ENCODE measurements around the gene IFNG-AS1. TPM values are rescaled to one million over a fixed set of nuclear protein-coding genes. Genes with fewer than 3 reads are reported as not detected.

Gene IFNG-AS1
- total and polyA plus RNA-seq, 2 donors from 2014 or later = 0.85 TPM; not detected in 1

- H3K27me3 ChIP-seq (ENCODE audit: control insufficient read depth, insufficient read depth, low read length) = no peaks in the 10 kb centered on the region
- peaks cover 0 to 12% (median 6%) of the 10 kb centered on the region in 3 donors for H3K4me1 ChIP-seq (ENCODE audit: control insufficient read depth in 2 of 3, insufficient read depth in 2 of 3, low read depth in 1 of 3, low read length in 3 of 3)
- H3K9ac ChIP-seq (ENCODE audit: low read length in 3 of 3) = no peak overlapping the region
- no peaks in the 10 kb centered on the region for H3K9me3 ChIP-seq (ENCODE audit: control insufficient read depth in 2 of 3, insufficient read depth in 1 of 3, low read length in 3 of 3)
- intact Hi-C loops (cut with DNase I) = no loop called here
- H3K27ac ChIP-seq (ENCODE audit: low read depth in 2 of 2, low read length in 2 of 2) = no peak overlapping the region
- peak; percentile 79 for TF ChIP-seq CTCF (IDR thresholded peaks at IDR 0.05; ENCODE audit: borderline replicate concordance, extremely low read depth, insufficient read depth)
- DNase-seq (peak in 4 of 5 donors; percentile 60 to 91 (median 75)), FAIRE-seq (peak; percentile 56)
- no peaks in the 10 kb centered on the region for H3K36me3 ChIP-seq (ENCODE audit: control insufficient read depth in 2 of 3, insufficient read depth in 3 of 3, low read length in 3 of 3)
- H3K4me3 ChIP-seq (ENCODE audit: low read length in 3 of 3) = no peak overlapping the region
Observed at GRCh38 chr12:68040450-68041075, 51.3 kb downstream of the IFNG-AS1 start.

DNA sequence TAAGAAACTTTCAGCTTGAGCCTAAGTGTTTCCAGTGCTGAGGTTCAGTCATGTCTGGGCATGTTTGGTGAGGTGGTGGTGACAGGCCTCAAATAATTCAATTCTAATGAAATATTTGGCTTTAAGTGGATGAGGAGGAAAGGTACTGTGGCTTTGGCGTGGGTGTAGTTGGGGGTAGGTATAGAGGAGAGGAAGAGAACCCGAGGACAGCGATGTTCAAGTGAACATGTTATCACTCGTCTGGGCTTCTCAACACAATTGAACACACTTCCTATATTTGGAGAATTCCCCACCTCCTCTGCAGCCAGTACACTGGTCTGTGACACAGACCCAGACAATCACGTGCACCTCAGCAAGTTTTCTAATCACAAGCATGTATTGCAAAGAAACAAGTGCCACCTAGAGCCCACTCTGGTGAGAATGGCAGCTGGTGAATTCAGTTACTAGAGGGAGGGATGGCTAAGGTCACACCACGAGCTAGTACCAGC, 53.0 kb downstream of the IFNG-AS1 start:
- Histone ChIP-seq H3K36me3 (ENCODE audit: control insufficient read depth in 2 of 3, insufficient read depth in 3 of 3, low read length in 3 of 3) (no peaks in the 10 kb centered on the region), H3K9ac (ENCODE audit: low read length in 3 of 3) (no peak overlapping the region), H3K27ac (ENCODE audit: low read depth in 2 of 2, low read length in 2 of 2) (no peak overlapping the region), H3K9me3 (ENCODE audit: control insufficient read depth in 2 of 3, insufficient read depth in 1 of 3, low read length in 3 of 3) (no peaks in the 10 kb centered on the region), H3K4me1 (ENCODE audit: control insufficient read depth in 2 of 3, insufficient read depth in 2 of 3, low read depth in 1 of 3, low read length in 3 of 3) (peaks cover 0 to 12% (median 6%) of the 10 kb centered on the region in 3 donors), H3K4me3 (ENCODE audit: low read length in 3 of 3) (no peak overlapping the region), H3K27me3 (ENCODE audit: control insufficient read depth, insufficient read depth, low read length) (no peaks in the 10 kb centered on the region)
- no peak for DNase-seq
- intact Hi-C loops (cut with DNase I) = no loop called here
- no peak for TF ChIP-seq CTCF (IDR thresholded peaks at IDR 0.05; ENCODE audit: borderline replicate concordance, extremely low read depth, insufficient read depth)
- FAIRE-seq = no peak

- Histone ChIP-seq H3K27me3 (ENCODE audit: control insufficient read depth, insufficient read depth, low read length) (no peaks in the 10 kb centered on the region), H3K36me3 (ENCODE audit: control insufficient read depth in 2 of 3, insufficient read depth in 3 of 3, low read length in 3 of 3) (no peaks in the 10 kb centered on the region), H3K4me3 (ENCODE audit: low read length in 3 of 3) (no peak overlapping the region), H3K9ac (ENCODE audit: low read length in 3 of 3) (no peak overlapping the region), H3K9me3 (ENCODE audit: control insufficient read depth in 2 of 3, insufficient read depth in 1 of 3, low read length in 3 of 3) (no peaks in the 10 kb centered on the region), H3K4me1 (ENCODE audit: control insufficient read depth in 2 of 3, insufficient read depth in 2 of 3, low read depth in 1 of 3, low read length in 3 of 3) (peaks cover 0 to 12% (median 6%) of the 10 kb centered on the region in 3 donors), H3K27ac (ENCODE audit: low read depth in 2 of 2, low read length in 2 of 2) (peak overlapping the region in 1 of 2 donors; percentile 17)
- FAIRE-seq = peak; percentile 53
- peak in 2 of 5 donors; percentile 31 to 47 for DNase-seq
- TF ChIP-seq CTCF (IDR thresholded peaks at IDR 0.05; ENCODE audit: borderline replicate concordance, extremely low read depth, insufficient read depth) = no peak
- intact Hi-C loops (cut with DNase I) = no loop called here
Observed at GRCh38 chr12:68043435-68043834, 54.2 kb downstream of the IFNG-AS1 start.

All from kidney (tissue), 14 donors.